Measurements from ENCODE around the gene SLC35F5. TPM values are rescaled to one million over a fixed set of nuclear protein-coding genes. Genes with fewer than 3 reads are reported as not detected.
A peak's percentile ranks its signal among the peaks of the same experiment; 100 is the strongest.

SLC35F5 gene
- total and polyA plus RNA-seq, 2 of the 4 experiments (the other 2 are of a cell fraction), result 30.5 to 93.4 TPM

DNA sequence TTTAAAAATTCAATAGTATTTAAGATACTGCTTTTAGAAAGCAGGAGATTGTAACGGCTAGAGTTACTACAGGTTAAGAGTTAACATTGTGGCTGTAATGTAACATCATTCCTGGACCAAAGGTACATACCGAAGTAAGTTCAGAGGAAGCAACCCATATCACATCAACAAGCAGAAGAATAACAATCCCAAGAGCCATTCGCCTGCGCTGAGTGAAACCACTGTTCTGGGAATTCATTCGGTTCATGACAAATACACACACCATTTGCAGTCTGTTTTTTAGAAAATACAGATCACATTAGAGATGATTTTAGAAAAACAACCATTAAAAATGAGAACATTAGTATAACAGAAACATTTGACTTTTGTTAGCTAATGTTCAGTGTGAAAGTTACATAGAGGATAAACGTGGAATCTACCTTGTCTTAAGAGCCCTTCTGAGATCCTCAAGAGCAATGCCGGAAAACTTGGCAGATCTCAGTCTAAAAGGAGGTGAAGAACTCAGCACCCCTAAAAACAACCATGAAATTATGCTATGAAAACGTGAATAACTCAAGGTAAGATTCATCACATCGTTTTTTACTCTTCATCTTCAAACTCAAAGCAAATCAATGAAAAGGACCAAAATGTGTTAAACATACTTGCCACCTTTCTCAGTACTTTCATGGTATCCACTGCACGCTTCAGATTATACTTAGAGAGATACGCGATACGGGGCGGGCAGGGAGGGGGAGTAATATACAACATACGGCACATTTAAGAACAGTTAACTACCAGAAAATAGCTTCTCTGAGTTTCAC is 1.2 kb downstream of the SLC35F5 start:
- ATAC-seq (ENCODE audit: low read depth) (0 out of 2 replicates have a peak, but pooled peaks have one; percentile 3), DNase-seq (peak; percentile 16)
- Histone ChIP-seq H4K20me1 (ENCODE audit: insufficient read depth, low read length) (peaks cover 20% of the 10 kb centered on the region; the same call in 1 of the 2 replicates), H3K18ac (ENCODE audit: low read depth, low read length) (no peak overlapping the region; the same call in 1 of the 2 replicates), H3K4me1 (ENCODE audit: control insufficient read depth, insufficient read depth, low read length) (0 out of 2 replicates have a peak, but pooled peaks cover 2% of the 10 kb centered on the region), H2BK15ac (ENCODE audit: low read depth, low read length) (peak overlapping the region; percentile 2; the same call in 1 of the 3 replicates), H4K5ac (ENCODE audit: low read depth, low read length) (no peak overlapping the region), H4K8ac (ENCODE audit: low read depth in 2 of 2, low read length in 2 of 2) (peak overlapping the region in 1 of 2 experiments; percentile 62; a peak in 1 of 4 replicates), H3K79me1 (ENCODE audit: low read depth in 1 of 2, low read length in 2 of 2) (peaks cover 13 to 44% of the 10 kb centered on the region in 2 experiments), H3K4me3 (ENCODE audit: insufficient read depth, low read depth, low read length) (peak overlapping the region; percentile 87), H3K9me3 (ENCODE audit: control insufficient read depth, insufficient read depth, low read length) (no peaks in the 10 kb centered on the region), H3K14ac (replicated peaks; ENCODE audit: low read depth, low read length) (peak overlapping the region; percentile 84), H3K9me1 (ENCODE audit: insufficient read depth, low read length) (no peaks in the 10 kb centered on the region; the same call in 1 of the 2 replicates), H3K9ac (ENCODE audit: low read depth, low read length) (peak overlapping the region; percentile 96), H3K23ac (ENCODE audit: low read depth, low read length) (peak overlapping the region; percentile 90), H3K56ac (ENCODE audit: extremely low read depth, insufficient read depth, low read length) (peak overlapping the region; percentile 36), H2AK5ac (ENCODE audit: low read depth, low read length) (no peak overlapping the region), H4K91ac (ENCODE audit: insufficient read depth, low read depth, low read length) (no peak overlapping the region), H2BK120ac (ENCODE audit: low read depth, low read length) (no peak overlapping the region; the same call in 1 of the 2 replicates), H3K27ac (ENCODE audit: insufficient read depth, low read length) (peak overlapping the region; percentile 91), H3K36me3 (ENCODE audit: control insufficient read depth, insufficient read depth, low read length) (peaks cover 7% of the 10 kb centered on the region), H2BK5ac (ENCODE audit: low read depth, low read length, poor library complexity, severe bottlenecking) (peak overlapping the region; percentile 95), H3K4me2 (ENCODE audit: low read depth, low read length) (peak overlapping the region; percentile 90), H3K4ac (ENCODE audit: low read depth, low read length) (peak overlapping the region; percentile 91; the same call in 1 of the 2 replicates), H2AK9ac (replicated peaks; ENCODE audit: low read depth, low read length, poor library complexity) (no peak overlapping the region), H2BK20ac (ENCODE audit: low read depth, low read length) (no peak overlapping the region), H3K27me3 (ENCODE audit: control insufficient read depth, insufficient read depth, low read length) (no peaks in the 10 kb centered on the region), H2AFZ (replicated peaks; ENCODE audit: low read length, poor library complexity) (no peak overlapping the region)
- WGBS, 2 experiments (ENCODE audit: extremely low coverage in 2 of 2, insufficient read length in 1 of 2), result no CpG with 5 or more reads among the region's 15 CpGs
- POLR2A ChIA-PET (ENCODE audit: unreplicated experiment), result no interaction called here
- BruUV-seq (replicated peaks), result TSS peak; percentile 43
- dilution Hi-C loops (cut with HindIII; ENCODE audit: low sequenced_read_pairs, unreplicated experiment) (no loop called here), intact Hi-C loops (cut with micrococcal nuclease) (loop anchor here (10.0 kb wide), 1 partner anchor 800 kb away; no protein-coding TSS in a partner anchor), in situ Hi-C loops (cut with MboI; ENCODE audit: low sequenced_read_pairs) (loop anchor here (5.0 kb wide), 1 partner anchor 132 kb away; no protein-coding TSS in a partner anchor)
- TF ChIP-seq RAD21 (IDR thresholded peaks at IDR 0.05; ENCODE audit: low read length) (0 out of 2 replicates have a peak, but pooled peaks have one; percentile 5), CEBPB (IDR thresholded peaks at IDR 0.05; ENCODE audit: low read depth, low read length) (no peak)
- CTCF ChIA-PET, result no interaction called here
